Measurements from ENCODE around the gene RGS14. TPM values are rescaled to one million over a fixed set of nuclear protein-coding genes. Genes with fewer than 3 reads are reported as not detected.
A peak's percentile ranks its signal among the peaks of the same experiment; 100 is the strongest.
"Not testable (repeated sequence)": the region's sequence is repeated elsewhere in the genome, so short reads cannot be mapped to it uniquely, and the experiment has no call there.

The RGS14 gene
- total RNA-seq, 2 experiments from 2014 or later, result 33.0 to 46.3 TPM

GRCh38 chr5:177359451-177359851 lies 1.7 kb downstream of the RGS14 start:
- peak overlapping the region; percentile 74 for H3K4me3 ChIP-seq (ENCODE audit: low read depth, low read length, poor library complexity, severe bottlenecking)
- H3K79me2 ChIP-seq (ENCODE audit: insufficient read depth, low read depth, low read length), result peaks cover 17% of the 10 kb centered on the region; the same call in 1 of the 2 replicates
- no peak overlapping the region for H2AFZ ChIP-seq (ENCODE audit: low read length)
- H3K4me1 ChIP-seq (ENCODE audit: insufficient read depth, low read length, poor library complexity, severe bottlenecking), result peaks cover 77% of the 10 kb centered on the region
- intact Hi-C loops (cut with micrococcal nuclease; ENCODE audit: unreplicated experiment), result no loop called here
- ChIA-PET CTCF (ENCODE audit: unreplicated experiment) (no interaction called here), POLR2A (interaction anchor here (3.2 kb wide), 1 partner anchor 8 kb away, joined by 35 read pairs; the partner anchor contains the start of gene LMAN2)
- H3K27ac ChIP-seq (ENCODE audit: low read depth, low read length, poor library complexity, severe bottlenecking), result no peak overlapping the region
- no peak for TF ChIP-seq EZH2phosphoT487 (IDR thresholded peaks at IDR 0.05; ENCODE audit: borderline replicate concordance, low read depth, low read length)
- no peak for TF ChIP-seq CTCF (conservative IDR thresholded peaks at IDR 0.05; ENCODE audit: low read length)
- no peak for DNase-seq (ENCODE audit: low spot score)
- H3K36me3 ChIP-seq (ENCODE audit: insufficient read depth, low read length), result no peaks in the 10 kb centered on the region; the same call in 1 of the 2 replicates
- BruUV-seq (replicated peaks), result no TSS peak
- peaks cover 8% of the 10 kb centered on the region for H3K9me3 ChIP-seq (ENCODE audit: low read length)
- no peaks in the 10 kb centered on the region for H4K20me1 ChIP-seq (ENCODE audit: insufficient read depth, low read length)
- H3K4me2 ChIP-seq (ENCODE audit: low read length), result peak overlapping the region; percentile 95
- no peaks in the 10 kb centered on the region for H3K9me2 ChIP-seq (ENCODE audit: insufficient read depth, low read length)

GRCh38 chr5:177359860-177360259 lies 2.1 kb downstream of the RGS14 start:
- POLR2A ChIA-PET, result interaction anchor here (3.2 kb wide), 1 partner anchor 9 kb away, joined by 35 read pairs; the partner anchor contains the start of gene LMAN2
- no peak for DNase-seq (ENCODE audit: low spot score)
- H3K4me1 ChIP-seq (ENCODE audit: insufficient read depth, low read length, poor library complexity, severe bottlenecking), result peaks cover 81% of the 10 kb centered on the region

GRCh38 chr5:177360740-177361139 lies 3.0 kb downstream of the RGS14 start:
- H3K9me3 ChIP-seq (ENCODE audit: low read length); H3K4me3 ChIP-seq (ENCODE audit: low read depth, low read length, poor library complexity, severe bottlenecking); H3K36me3 ChIP-seq (ENCODE audit: insufficient read depth, low read length); H3K9me2 ChIP-seq (ENCODE audit: insufficient read depth, low read length); H3K27ac ChIP-seq (ENCODE audit: low read depth, low read length, poor library complexity, severe bottlenecking); BruUV-seq (replicated peaks); H2AFZ ChIP-seq (ENCODE audit: low read length); DNase-seq (ENCODE audit: low spot score); intact Hi-C loops (cut with micrococcal nuclease; ENCODE audit: unreplicated experiment); H4K20me1 ChIP-seq (ENCODE audit: insufficient read depth, low read length): not testable (repeated sequence)
- H3K79me2 ChIP-seq (ENCODE audit: insufficient read depth, low read depth, low read length), result peaks cover 17% of the 10 kb centered on the region; the same call in 1 of the 2 replicates
- peaks cover 81% of the 10 kb centered on the region for H3K4me1 ChIP-seq (ENCODE audit: insufficient read depth, low read length, poor library complexity, severe bottlenecking)
- peak overlapping the region; percentile 87 for H3K4me2 ChIP-seq (ENCODE audit: low read length)
- ChIA-PET POLR2A (interaction anchor here (1.2 to 3.2 kb wide), 4 partner anchors 10 to 15 kb away, joined by 4 to 35 read pairs (median 5); partner anchors contain the start of gene LMAN2), CTCF (ENCODE audit: unreplicated experiment) (interaction anchor here (0.8 to 1.4 kb wide), 4 partner anchors 10 to 51 kb away, joined by 3 to 10 read pairs (median 4); no protein-coding TSS in a partner anchor)

More at GRCh38 chr5:177359860-177360259, 2.1 kb downstream of the RGS14 start:
- intact Hi-C loops (cut with micrococcal nuclease; ENCODE audit: unreplicated experiment), result no loop called here
- TF ChIP-seq EZH2phosphoT487 (IDR thresholded peaks at IDR 0.05; ENCODE audit: borderline replicate concordance, low read depth, low read length) (no peak), CTCF (conservative IDR thresholded peaks at IDR 0.05; ENCODE audit: low read length) (no peak)
- CTCF ChIA-PET (ENCODE audit: unreplicated experiment), result no interaction called here
- H3K36me3 ChIP-seq (ENCODE audit: insufficient read depth, low read length), result no peaks in the 10 kb centered on the region; the same call in 1 of the 2 replicates
- H3K9me2 ChIP-seq (ENCODE audit: insufficient read depth, low read length), result no peaks in the 10 kb centered on the region
- no peak overlapping the region for H3K27ac ChIP-seq (ENCODE audit: low read depth, low read length, poor library complexity, severe bottlenecking)
- no peaks in the 10 kb centered on the region for H4K20me1 ChIP-seq (ENCODE audit: insufficient read depth, low read length)
- peak overlapping the region; percentile 95; the same call in 1 of the 2 replicates for H3K4me2 ChIP-seq (ENCODE audit: low read length)
- BruUV-seq (replicated peaks), result no TSS peak
- H3K4me3 ChIP-seq (ENCODE audit: low read depth, low read length, poor library complexity, severe bottlenecking), result peak overlapping the region; percentile 2
- H2AFZ ChIP-seq (ENCODE audit: low read length), result no peak overlapping the region
- peaks cover 17% of the 10 kb centered on the region; the same call in 1 of the 2 replicates for H3K79me2 ChIP-seq (ENCODE audit: insufficient read depth, low read depth, low read length)
- peaks cover 8% of the 10 kb centered on the region for H3K9me3 ChIP-seq (ENCODE audit: low read length)
